ENCODE measurements around the gene ERMP1.
"Not testable (repeated sequence)": the region's sequence is repeated elsewhere in the genome, so short reads cannot be mapped to it uniquely, and the experiment has no call there.

Gene ERMP1

DNA sequence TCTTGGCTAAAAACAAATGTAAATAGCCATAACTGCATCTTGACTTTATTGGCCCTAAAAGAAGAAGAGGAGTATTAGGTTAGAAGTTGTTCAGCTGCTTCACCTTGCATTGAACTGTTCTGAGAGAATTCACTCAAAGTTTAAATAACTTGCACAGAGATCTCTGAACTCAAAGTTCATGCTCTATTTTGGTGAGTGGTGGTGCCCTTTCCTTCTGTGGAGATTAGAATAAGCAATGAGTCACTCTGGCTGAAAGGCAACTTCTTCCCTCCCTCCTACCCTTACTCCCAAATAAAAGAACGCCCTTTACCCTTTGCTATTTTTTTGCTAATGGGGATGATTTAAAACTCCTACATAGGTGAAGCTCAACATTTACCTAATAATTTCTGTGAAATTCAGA is 48.9 kb downstream of the ERMP1 start:
- DNase-seq (ENCODE audit: low read depth in 1 of 2, low spot score in 1 of 2): no peak

GRCh38 chr9:5783420-5783819 is 49.5 kb downstream of the ERMP1 start:
- DNase-seq (ENCODE audit: low read depth in 1 of 2, low spot score in 1 of 2): not testable (repeated sequence)

- not testable (repeated sequence) for DNase-seq (ENCODE audit: low read depth in 1 of 2, low spot score in 1 of 2)
Observed at GRCh38 chr9:5779705-5780218, 53.2 kb downstream of the ERMP1 start.

DNA sequence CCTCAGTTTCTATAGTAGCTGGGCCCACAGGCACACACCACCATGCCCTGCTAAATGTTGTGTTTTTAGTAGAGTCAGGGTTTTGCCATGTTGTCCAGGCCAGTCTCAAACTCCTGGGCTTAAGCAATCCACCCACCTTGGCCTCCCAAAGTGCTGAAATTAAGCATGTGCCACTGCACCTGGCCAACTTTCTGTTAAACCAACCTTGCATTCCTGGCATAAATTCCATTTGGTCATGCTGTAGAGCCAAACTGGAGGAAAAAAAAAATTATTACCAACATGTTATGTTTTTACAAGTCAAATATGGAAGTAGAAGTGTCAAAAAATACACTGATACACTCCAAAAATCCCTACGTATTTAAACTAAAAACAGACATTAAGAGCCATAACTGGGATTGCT is 54.1 kb downstream of the ERMP1 start:
- no peak for DNase-seq (ENCODE audit: low read depth in 1 of 2, low spot score in 1 of 2)

DNA sequence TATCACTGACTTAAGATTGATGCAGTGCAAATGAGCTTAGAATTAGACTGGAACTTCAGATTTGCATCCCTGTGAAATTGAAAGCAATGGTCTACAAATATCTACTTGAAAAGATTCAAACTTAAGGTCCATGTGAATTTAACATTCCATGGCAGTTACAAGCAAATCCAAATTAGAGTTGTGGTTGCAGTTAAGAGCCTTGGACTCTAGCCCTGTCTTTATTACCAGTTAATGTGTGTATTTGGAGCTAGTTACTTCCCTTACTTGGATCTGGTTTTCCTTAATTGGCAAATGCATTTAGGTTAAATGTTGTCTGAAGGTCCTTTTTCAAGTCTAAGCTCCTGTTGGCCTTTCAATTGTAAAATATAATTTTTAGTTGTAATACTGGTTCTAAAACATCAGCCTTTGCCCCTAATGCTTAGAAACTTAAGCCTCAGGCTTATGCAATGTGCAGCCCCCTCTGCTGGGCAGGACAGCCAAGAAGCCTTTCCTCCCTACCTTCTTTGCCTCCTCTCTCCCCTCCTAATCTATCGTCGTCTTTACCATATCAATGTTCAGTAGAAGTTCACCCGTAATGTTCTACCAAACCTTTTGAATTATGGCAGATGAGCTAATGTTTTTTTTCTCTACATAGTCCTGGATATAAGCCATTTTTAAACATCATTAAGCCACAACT is 59.5 kb downstream of the ERMP1 start:
- DNase-seq (ENCODE audit: low read depth in 1 of 2, low spot score in 1 of 2): no peak

DNA sequence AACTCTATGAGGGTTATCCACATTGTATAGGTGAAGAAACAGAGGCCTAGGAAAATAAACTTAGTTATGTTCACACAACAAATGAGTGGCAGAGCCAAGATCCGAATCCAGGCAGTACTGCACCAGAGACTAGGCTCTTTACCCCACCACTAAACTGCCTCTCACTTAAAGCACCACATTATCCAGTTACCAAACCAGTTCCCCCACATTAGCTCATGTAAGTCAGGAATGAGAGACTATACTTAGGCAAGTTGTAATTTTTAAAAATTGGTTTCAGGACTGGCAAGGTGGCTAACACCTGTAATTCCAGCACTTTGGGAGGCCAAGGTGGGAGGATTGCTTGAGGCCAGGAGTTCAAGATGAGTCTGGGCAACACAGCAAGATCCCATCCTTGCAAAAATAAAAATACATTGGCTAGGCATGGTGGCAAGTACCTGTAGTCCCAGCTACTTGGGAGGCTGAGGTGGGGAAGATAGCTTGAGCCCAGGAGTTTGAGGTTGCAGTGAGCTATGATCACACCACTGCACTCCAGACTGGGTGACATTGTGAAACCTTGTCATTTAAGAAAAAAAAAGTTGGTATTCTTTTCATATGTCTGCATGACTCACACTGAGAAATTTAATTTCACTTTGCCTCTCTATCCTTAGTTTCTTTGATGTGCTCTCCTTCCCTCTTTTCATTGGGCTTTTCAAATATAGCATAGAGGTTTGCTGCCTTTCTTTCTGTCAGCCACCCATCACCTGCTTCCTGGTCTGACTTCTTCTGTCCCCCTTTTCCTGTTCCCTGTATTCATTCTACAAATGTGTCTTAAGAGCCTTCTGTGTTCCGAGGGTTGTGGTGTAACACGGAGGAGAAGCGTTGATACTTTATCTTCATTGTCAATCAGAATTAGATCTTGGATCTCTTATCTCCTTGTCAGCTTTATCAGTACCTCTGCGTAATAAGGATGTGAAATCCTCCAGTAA is 64.7 kb downstream of the ERMP1 start:
- DNase-seq (ENCODE audit: low read depth in 1 of 2, low spot score in 1 of 2): no peak

GRCh38 chr9:5764130-5764868 is 68.6 kb downstream of the ERMP1 start:
- DNase-seq (ENCODE audit: low read depth in 1 of 2, low spot score in 1 of 2): no peak

GRCh38 chr9:5762421-5762820 is 70.5 kb downstream of the ERMP1 start:
- DNase-seq (ENCODE audit: low read depth in 1 of 2, low spot score in 1 of 2): no peak

- DNase-seq (ENCODE audit: low read depth in 1 of 2, low spot score in 1 of 2): no peak
Observed at GRCh38 chr9:5760338-5760737, 72.6 kb downstream of the ERMP1 start.

- DNase-seq (ENCODE audit: low read depth in 1 of 2, low spot score in 1 of 2): no peak
Observed at GRCh38 chr9:5756633-5757032, 76.3 kb downstream of the ERMP1 start.

GRCh38 chr9:5750569-5750968 is 82.3 kb downstream of the ERMP1 start:
- DNase-seq (ENCODE audit: low read depth in 1 of 2, low spot score in 1 of 2): no peak

DNA sequence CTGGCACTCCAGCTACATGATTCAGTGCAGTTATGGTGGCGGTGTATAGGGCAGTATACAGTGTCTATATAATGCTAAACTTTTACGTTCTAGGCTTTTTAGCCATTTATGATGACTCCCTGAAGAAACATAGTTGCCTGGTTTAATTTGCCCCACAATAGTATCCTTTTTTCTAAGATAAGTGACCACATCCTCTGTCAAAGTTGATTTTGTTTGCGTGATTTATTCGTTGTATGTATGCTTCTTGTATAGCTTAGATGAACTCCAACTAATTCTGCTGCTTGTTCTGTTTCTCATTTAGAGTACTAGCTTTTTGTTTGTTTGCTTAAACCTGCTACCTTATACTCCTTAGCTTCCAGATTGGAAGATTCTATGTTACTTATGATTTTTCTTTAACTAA is 83.6 kb downstream of the ERMP1 start:
- no peak for DNase-seq (ENCODE audit: low read depth in 1 of 2, low spot score in 1 of 2)

DNA sequence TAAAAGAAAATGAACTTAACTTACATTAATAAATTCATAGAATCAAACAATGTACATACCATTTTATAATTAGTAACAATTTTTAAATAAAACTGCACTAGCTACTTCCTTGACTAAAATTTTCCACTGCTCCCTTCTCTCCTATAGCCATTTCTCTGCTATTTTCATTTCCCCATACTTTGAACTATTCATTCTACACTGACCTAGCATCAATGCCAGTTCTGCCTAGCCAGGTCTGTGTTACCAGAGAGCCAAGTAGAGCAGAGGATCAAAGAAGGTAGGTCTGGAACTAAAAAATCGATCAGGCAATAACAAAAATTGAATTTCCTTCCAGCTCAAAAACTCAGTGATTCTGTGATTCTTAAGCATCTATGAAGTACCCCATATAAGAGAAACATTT is 84.5 kb downstream of the ERMP1 start:
- no peak for DNase-seq (ENCODE audit: low read depth in 1 of 2, low spot score in 1 of 2)

GRCh38 chr9:5743109-5743508 is 89.8 kb downstream of the ERMP1 start:
- no peak for DNase-seq (ENCODE audit: low read depth in 1 of 2, low spot score in 1 of 2)

GRCh38 chr9:5736563-5737346 is 96.2 kb downstream of the ERMP1 start:
- no peak for DNase-seq (ENCODE audit: low read depth in 1 of 2, low spot score in 1 of 2)

GRCh38 chr9:5735072-5735471 is 97.8 kb downstream of the ERMP1 start:
- no peak for DNase-seq (ENCODE audit: low read depth in 1 of 2, low spot score in 1 of 2)
